OCI-LY3 (cell line): ENCODE measurements around the gene ASTN1.

Source experiments
- EZH2phosphoT487 ChIP-seq: fragments of 200-600 bp; shearing (Covaris generic); IDR thresholded peaks from 2 replicates; pipeline ENCODE4 v1.6.1; 2018; ENCODE audit warnings: antibody characterized with exemption, mixed run types, low read depth
- TF ChIP-seq, protein P1 (sequence below): fragments of 200-600, 300-600 bp; sonication (generic); IDR thresholded peaks from 2 replicates; pipeline ENCODE4 v1.5.1; 2014; ENCODE audit warnings: antibody characterized with exemption, low read length, low read depth

DNA sequence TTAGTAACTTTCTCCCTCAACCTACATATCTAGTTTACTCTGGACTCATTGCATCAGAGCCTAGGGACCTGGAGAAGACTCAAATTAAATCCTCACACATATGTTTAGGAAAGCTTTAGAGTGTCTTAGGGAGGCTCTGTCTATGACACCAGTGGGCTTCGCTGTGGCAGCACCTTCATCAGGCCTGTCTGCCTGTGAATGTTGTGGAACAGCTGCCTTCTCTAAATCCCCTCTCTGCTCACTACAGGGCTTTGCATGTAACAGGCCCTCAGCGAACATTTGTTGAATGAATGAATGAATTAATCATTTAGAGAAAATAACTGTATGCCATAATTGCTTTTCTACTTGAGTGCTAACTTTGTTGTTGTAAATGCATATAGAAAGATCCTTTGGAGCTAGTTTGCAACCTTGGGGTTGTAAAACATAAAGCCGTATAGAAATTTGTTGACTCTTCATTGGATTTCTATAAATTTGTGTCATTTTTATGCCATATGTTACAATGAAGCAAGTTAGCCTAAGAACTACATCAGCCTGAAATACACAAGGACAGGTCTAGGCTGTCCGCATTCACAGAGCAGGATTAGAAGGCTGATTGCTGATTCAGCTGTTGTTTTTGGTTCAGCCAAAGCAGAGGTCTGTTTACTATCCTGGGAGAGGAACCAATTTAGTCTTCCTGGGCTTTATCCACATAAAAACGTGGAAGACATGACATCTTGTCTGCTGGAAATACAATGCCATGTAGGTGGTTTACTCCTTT is 238.0 kb downstream of the ASTN1 start:
- TF ChIP-seq, protein P1, sequence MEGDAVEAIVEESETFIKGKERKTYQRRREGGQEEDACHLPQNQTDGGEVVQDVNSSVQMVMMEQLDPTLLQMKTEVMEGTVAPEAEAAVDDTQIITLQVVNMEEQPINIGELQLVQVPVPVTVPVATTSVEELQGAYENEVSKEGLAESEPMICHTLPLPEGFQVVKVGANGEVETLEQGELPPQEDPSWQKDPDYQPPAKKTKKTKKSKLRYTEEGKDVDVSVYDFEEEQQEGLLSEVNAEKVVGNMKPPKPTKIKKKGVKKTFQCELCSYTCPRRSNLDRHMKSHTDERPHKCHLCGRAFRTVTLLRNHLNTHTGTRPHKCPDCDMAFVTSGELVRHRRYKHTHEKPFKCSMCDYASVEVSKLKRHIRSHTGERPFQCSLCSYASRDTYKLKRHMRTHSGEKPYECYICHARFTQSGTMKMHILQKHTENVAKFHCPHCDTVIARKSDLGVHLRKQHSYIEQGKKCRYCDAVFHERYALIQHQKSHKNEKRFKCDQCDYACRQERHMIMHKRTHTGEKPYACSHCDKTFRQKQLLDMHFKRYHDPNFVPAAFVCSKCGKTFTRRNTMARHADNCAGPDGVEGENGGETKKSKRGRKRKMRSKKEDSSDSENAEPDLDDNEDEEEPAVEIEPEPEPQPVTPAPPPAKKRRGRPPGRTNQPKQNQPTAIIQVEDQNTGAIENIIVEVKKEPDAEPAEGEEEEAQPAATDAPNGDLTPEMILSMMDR = no peak
- TF ChIP-seq EZH2phosphoT487 = no peak
